ENCODE results near the gene MAL. TPM values are rescaled to one million over a fixed set of nuclear protein-coding genes. Genes with fewer than 3 reads are reported as not detected.
A peak's percentile ranks its signal among the peaks of the same experiment; 100 is the strongest.

Gene MAL
- total RNA-seq, 1 donor from 2014 or later: not detected

GRCh38 chr2:95016616-95017015 lies 8.9 kb upstream of the MAL start:
- TF ChIP-seq CTCF (IDR thresholded peaks at IDR 0.05): no peak
- Mint-ChIP-seq H3K36me3 (ENCODE audit: low read depth) (no peaks in the 10 kb centered on the region), H3K27me3 (ENCODE audit: low read depth) (peaks cover 19% of the 10 kb centered on the region)

DNA sequence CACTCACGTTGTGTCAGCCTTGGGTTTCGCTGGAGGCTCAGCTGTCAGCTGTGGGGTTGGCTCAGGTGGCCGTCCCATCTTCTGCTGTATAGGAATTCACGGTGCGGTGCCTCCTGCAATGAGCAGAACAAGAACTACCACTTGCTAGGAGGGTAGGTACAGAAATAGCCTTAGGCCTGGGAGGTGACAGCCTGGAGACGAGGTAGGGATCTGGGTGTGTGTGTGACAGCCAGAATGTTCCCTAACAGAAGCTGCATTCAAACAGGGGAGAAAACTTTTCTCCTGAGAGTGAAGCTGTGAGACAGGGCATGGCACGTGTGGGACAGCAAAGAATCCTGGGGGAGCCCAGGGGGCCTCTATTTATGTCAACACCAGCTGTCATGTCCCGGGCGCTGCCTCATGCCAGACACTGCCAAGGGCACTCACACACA lies 8.4 kb upstream of the MAL start:
- no peaks in the 10 kb centered on the region for H3K9me3 Mint-ChIP-seq (ENCODE audit: low read depth)
- H3K27me3 Mint-ChIP-seq (ENCODE audit: low read depth): peaks cover 19% of the 10 kb centered on the region
- no peak overlapping the region for H3K27ac Mint-ChIP-seq (ENCODE audit: unreplicated experiment)
- peak; percentile 74 for DNase-seq (ENCODE audit: low spot score)
- no peaks in the 10 kb centered on the region for H3K4me1 Mint-ChIP-seq (ENCODE audit: low read depth)
- TF ChIP-seq CTCF (IDR thresholded peaks at IDR 0.05): no peak
- H3K4me3 Mint-ChIP-seq (ENCODE audit: unreplicated experiment): no peak overlapping the region
- no peaks in the 10 kb centered on the region for H3K36me3 Mint-ChIP-seq (ENCODE audit: low read depth)

More at GRCh38 chr2:95016616-95017015, 8.9 kb upstream of the MAL start:
- Mint-ChIP-seq H3K27ac (ENCODE audit: unreplicated experiment) (no peak overlapping the region), H3K4me1 (ENCODE audit: low read depth) (no peaks in the 10 kb centered on the region), H3K9me3 (ENCODE audit: low read depth) (no peaks in the 10 kb centered on the region), H3K4me3 (ENCODE audit: unreplicated experiment) (no peak overlapping the region)
- DNase-seq (ENCODE audit: low spot score): no peak

- H3K27ac Mint-ChIP-seq (ENCODE audit: unreplicated experiment): no peak overlapping the region
- H3K27me3 Mint-ChIP-seq (ENCODE audit: low read depth): peaks cover 20% of the 10 kb centered on the region
- no peaks in the 10 kb centered on the region for H3K4me1 Mint-ChIP-seq (ENCODE audit: low read depth)
- H3K4me3 Mint-ChIP-seq (ENCODE audit: unreplicated experiment): no peak overlapping the region
- peak; percentile 65 for DNase-seq (ENCODE audit: low spot score)
- no peaks in the 10 kb centered on the region for H3K36me3 Mint-ChIP-seq (ENCODE audit: low read depth)
- no peaks in the 10 kb centered on the region for H3K9me3 Mint-ChIP-seq (ENCODE audit: low read depth)
- TF ChIP-seq CTCF (IDR thresholded peaks at IDR 0.05): no peak
Measured at GRCh38 chr2:95017836-95018235, 7.7 kb upstream of the MAL start.

- H3K4me1 Mint-ChIP-seq (ENCODE audit: low read depth): no peaks in the 10 kb centered on the region
- no peak for DNase-seq (ENCODE audit: low spot score)
- H3K27ac Mint-ChIP-seq (ENCODE audit: unreplicated experiment): no peak overlapping the region
- H3K9me3 Mint-ChIP-seq (ENCODE audit: low read depth): no peaks in the 10 kb centered on the region
- no peak overlapping the region for H3K4me3 Mint-ChIP-seq (ENCODE audit: unreplicated experiment)
- TF ChIP-seq CTCF (IDR thresholded peaks at IDR 0.05): no peak
- peaks cover 25% of the 10 kb centered on the region for H3K27me3 Mint-ChIP-seq (ENCODE audit: low read depth)
- H3K36me3 Mint-ChIP-seq (ENCODE audit: low read depth): no peaks in the 10 kb centered on the region
Measured at GRCh38 chr2:95018301-95018700, 7.2 kb upstream of the MAL start.

- Mint-ChIP-seq H3K27me3 (ENCODE audit: low read depth) (peaks cover 32% of the 10 kb centered on the region), H3K9me3 (ENCODE audit: low read depth) (no peaks in the 10 kb centered on the region), H3K36me3 (ENCODE audit: low read depth) (no peaks in the 10 kb centered on the region), H3K27ac (ENCODE audit: unreplicated experiment) (no peak overlapping the region), H3K4me3 (ENCODE audit: unreplicated experiment) (no peak overlapping the region), H3K4me1 (ENCODE audit: low read depth) (no peaks in the 10 kb centered on the region)
- DNase-seq (ENCODE audit: low spot score): peak; percentile 69
- no peak for TF ChIP-seq CTCF (IDR thresholded peaks at IDR 0.05)
Measured at GRCh38 chr2:95018861-95019550, 6.5 kb upstream of the MAL start.

All from chondrocyte (in vitro differentiated cells).